ENCODE data around the gene CCNYL1. TPM values are rescaled to one million over a fixed set of nuclear protein-coding genes. Genes with fewer than 3 reads are reported as not detected.
"Not testable (repeated sequence)": the region's sequence is repeated elsewhere in the genome, so short reads cannot be mapped to it uniquely, and the experiment has no call there.

Gene CCNYL1
- total RNA-seq, 1 donor from 2014 or later: 18.0 TPM

DNA sequence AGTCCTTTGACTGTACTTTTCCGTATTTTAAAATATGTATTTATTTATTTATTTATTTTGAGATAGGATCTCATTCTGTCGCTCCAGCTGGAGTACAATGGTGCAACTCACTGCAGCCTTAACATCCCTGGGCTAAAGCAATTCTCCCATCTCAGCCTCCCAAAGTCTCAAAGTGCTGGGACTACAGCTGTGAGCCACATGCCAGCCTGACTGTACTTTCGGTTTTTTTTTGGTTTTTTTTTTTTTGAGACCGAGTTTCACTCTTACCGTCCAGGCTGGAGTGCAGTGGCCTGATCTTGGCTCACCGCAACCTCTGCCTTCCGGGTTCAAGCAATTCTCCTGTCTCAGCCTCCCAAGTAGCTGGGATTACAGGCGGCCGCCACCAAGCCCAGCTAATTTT, 28.9 kb upstream of the CCNYL1 start:
- Mint-ChIP-seq H3K27ac (ENCODE audit: unreplicated experiment) (no peak overlapping the region), H3K27me3 (ENCODE audit: unreplicated experiment) (no peaks in the 10 kb centered on the region), H3K4me3 (ENCODE audit: unreplicated experiment) (no peak overlapping the region), H3K9me3 (ENCODE audit: unreplicated experiment) (no peaks in the 10 kb centered on the region), H3K4me1 (ENCODE audit: low read depth, unreplicated experiment) (no peaks in the 10 kb centered on the region), H3K36me3 (ENCODE audit: unreplicated experiment) (no peaks in the 10 kb centered on the region)
- TF ChIP-seq, protein P1, sequence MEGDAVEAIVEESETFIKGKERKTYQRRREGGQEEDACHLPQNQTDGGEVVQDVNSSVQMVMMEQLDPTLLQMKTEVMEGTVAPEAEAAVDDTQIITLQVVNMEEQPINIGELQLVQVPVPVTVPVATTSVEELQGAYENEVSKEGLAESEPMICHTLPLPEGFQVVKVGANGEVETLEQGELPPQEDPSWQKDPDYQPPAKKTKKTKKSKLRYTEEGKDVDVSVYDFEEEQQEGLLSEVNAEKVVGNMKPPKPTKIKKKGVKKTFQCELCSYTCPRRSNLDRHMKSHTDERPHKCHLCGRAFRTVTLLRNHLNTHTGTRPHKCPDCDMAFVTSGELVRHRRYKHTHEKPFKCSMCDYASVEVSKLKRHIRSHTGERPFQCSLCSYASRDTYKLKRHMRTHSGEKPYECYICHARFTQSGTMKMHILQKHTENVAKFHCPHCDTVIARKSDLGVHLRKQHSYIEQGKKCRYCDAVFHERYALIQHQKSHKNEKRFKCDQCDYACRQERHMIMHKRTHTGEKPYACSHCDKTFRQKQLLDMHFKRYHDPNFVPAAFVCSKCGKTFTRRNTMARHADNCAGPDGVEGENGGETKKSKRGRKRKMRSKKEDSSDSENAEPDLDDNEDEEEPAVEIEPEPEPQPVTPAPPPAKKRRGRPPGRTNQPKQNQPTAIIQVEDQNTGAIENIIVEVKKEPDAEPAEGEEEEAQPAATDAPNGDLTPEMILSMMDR (IDR thresholded peaks at IDR 0.05; ENCODE audit: partially characterized antibody, unreplicated experiment): no peak
- no peak for DNase-seq

DNA sequence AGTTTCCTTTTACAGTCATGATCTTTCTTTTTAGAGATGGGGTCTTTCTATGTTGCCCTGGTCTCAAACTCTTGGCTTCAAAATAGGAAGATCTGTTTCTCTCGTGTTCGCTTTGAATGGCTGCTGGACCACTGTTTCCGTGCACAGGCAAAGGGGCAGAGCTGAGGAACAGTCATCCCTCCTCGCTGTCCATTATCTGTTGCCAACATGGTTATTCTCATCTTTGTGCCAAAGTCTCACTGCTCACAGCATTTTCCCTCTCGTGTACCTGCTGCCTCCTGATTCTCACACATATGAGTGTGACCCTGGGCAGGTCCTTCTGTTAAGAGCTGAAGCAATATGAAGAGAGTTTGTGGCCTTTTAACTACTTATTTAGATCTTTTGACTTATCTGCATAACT, 28.0 kb upstream of the CCNYL1 start:
- TF ChIP-seq, protein P1 (IDR thresholded peaks at IDR 0.05; ENCODE audit: partially characterized antibody, unreplicated experiment): no peak
- Mint-ChIP-seq H3K36me3 (ENCODE audit: unreplicated experiment) (no peaks in the 10 kb centered on the region), H3K4me1 (ENCODE audit: low read depth, unreplicated experiment) (no peaks in the 10 kb centered on the region), H3K27me3 (ENCODE audit: unreplicated experiment) (no peaks in the 10 kb centered on the region), H3K27ac (ENCODE audit: unreplicated experiment) (no peak overlapping the region), H3K4me3 (ENCODE audit: unreplicated experiment) (no peak overlapping the region), H3K9me3 (ENCODE audit: unreplicated experiment) (no peaks in the 10 kb centered on the region)
- DNase-seq: no peak

DNA sequence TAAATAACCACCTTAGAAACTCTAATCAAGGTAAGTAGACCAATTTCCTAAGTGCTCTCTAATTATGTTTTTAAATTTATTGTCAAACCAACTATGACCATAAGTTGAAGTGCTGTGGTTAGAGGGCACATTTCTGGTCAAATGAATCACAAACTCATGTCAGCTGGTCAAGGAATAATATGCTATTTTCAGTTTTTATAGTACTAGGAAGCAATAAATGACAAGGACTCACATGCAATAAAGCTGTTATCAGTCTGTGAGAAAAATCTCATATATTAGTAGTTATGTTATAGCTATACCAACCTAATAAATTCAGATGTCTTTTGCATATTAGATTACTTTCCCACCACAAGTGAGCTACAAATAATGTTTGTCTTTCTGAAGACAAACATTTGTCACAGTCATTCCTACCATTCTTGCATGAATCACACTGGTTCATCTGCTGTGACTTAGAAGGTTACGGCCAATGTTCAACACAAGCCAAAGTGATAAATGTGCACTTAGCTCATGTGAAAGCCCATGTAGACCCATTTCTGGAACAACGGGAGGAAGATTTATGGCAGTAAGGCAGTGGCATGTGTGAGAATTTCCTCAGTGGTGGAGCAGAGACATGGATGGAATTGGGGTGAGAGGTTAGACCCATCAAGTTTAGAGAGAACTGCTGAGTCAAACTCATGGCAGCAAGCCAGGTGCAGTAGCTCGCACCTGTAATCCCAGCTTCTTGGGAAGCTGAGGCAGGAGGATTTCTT, 27.4 kb upstream of the CCNYL1 start:
- Mint-ChIP-seq H3K4me3 (ENCODE audit: unreplicated experiment) (no peak overlapping the region), H3K36me3 (ENCODE audit: unreplicated experiment) (no peaks in the 10 kb centered on the region), H3K27ac (ENCODE audit: unreplicated experiment) (no peak overlapping the region), H3K9me3 (ENCODE audit: unreplicated experiment) (no peaks in the 10 kb centered on the region), H3K4me1 (ENCODE audit: low read depth, unreplicated experiment) (no peaks in the 10 kb centered on the region), H3K27me3 (ENCODE audit: unreplicated experiment) (no peaks in the 10 kb centered on the region)
- TF ChIP-seq, protein P1 (IDR thresholded peaks at IDR 0.05; ENCODE audit: partially characterized antibody, unreplicated experiment): no peak
- DNase-seq: no peak

DNA sequence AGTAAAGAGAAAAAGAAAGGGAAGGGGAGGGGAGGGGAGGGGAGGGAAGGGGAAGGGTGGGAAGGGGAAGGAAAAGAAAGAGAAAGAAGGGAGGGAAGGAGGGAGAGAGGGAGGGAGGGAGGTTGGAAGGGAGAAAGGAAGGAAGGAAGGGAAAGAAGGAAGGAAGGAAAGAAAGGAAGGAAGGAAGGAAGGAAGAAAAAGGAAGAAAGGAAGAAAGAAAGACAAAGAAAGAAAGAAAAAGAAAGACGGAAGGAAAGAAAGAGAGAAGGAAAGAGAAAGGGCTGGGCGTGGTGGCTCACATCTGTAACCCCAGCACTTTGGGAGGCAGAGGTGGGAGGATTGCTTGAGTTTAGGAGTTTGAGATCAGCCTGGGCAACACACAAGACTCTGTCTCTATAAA, 24.6 kb upstream of the CCNYL1 start:
- Mint-ChIP-seq H3K36me3 (ENCODE audit: unreplicated experiment) (no peaks in the 10 kb centered on the region), H3K4me1 (ENCODE audit: low read depth, unreplicated experiment) (no peaks in the 10 kb centered on the region), H3K9me3 (ENCODE audit: unreplicated experiment) (no peaks in the 10 kb centered on the region), H3K4me3 (ENCODE audit: unreplicated experiment) (no peak overlapping the region), H3K27me3 (ENCODE audit: unreplicated experiment) (no peaks in the 10 kb centered on the region), H3K27ac (ENCODE audit: unreplicated experiment) (no peak overlapping the region)
- TF ChIP-seq, protein P1 (IDR thresholded peaks at IDR 0.05; ENCODE audit: partially characterized antibody, unreplicated experiment): no peak
- DNase-seq: no peak

DNA sequence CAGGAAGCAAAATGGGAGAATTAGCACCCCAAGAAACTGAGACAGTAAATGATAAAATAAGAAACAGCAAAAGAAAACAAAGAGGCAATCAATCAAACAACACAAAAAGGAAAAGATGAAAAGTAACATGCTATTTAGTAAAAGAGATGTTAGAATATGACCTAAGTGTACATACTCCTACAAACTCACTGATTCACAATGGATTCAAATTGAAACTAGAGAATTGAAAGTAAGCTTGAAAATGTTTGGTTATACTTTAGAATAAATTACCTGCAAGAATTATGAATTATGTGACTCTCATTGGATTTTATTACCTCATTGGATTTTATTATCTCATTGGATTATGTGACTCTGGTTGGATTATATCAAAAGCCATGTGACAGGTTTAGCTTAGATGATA, 22.8 kb upstream of the CCNYL1 start:
- DNase-seq: no peak
- Mint-ChIP-seq H3K27ac (ENCODE audit: unreplicated experiment) (no peak overlapping the region), H3K36me3 (ENCODE audit: unreplicated experiment) (no peaks in the 10 kb centered on the region), H3K27me3 (ENCODE audit: unreplicated experiment) (no peaks in the 10 kb centered on the region), H3K4me3 (ENCODE audit: unreplicated experiment) (no peak overlapping the region), H3K4me1 (ENCODE audit: low read depth, unreplicated experiment) (peaks cover 2% of the 10 kb centered on the region), H3K9me3 (ENCODE audit: unreplicated experiment) (no peaks in the 10 kb centered on the region)
- TF ChIP-seq, protein P1 (IDR thresholded peaks at IDR 0.05; ENCODE audit: partially characterized antibody, unreplicated experiment): no peak

DNA sequence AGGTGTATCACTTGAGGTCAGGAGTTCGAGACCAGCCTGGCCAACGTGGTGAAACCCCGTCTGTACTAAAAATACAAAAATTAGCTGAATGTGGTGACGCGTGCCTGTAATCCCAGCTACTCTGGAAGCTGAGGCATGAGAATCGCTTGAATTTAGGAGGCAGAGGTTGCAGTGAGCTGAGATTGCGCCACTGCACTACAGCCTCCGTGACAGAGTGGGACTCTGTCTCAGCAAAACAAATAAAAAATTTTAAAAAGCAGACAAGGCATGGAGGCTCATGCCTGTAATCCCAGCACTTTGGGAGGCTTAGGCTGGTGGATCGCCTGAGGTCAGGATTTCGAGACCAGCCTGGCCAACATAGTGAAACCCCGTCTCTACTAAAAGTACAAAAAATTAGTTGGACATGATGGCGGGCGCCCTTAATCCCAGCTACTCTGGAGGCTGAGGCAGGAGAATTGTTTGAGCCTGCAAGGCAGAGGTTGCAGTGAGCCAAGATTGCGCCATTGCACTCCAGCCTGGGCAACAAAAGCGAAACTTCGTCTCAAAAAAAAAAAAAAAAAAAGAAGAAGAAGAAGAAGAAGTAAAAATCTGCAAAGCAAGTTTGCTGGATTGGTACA, 20.5 kb upstream of the CCNYL1 start:
- not testable (repeated sequence) for H3K27ac Mint-ChIP-seq (ENCODE audit: unreplicated experiment); H3K4me3 Mint-ChIP-seq (ENCODE audit: unreplicated experiment); H3K9me3 Mint-ChIP-seq (ENCODE audit: unreplicated experiment); H3K4me1 Mint-ChIP-seq (ENCODE audit: low read depth, unreplicated experiment); H3K36me3 Mint-ChIP-seq (ENCODE audit: unreplicated experiment); DNase-seq; H3K27me3 Mint-ChIP-seq (ENCODE audit: unreplicated experiment)
